ENCODE measurements around the gene APCDD1L.

- TF ChIP-seq EZH2 (IDR thresholded peaks at IDR 0.05) (no peak), POLR2AphosphoS5 (IDR thresholded peaks at IDR 0.05; ENCODE audit: borderline replicate concordance, low read depth, low read length) (no peak), FOXP2 (optimal IDR thresholded peaks at IDR 0.05; ENCODE audit: control extremely low read depth, extremely low read length, insufficient read depth) (no peak)
These were observed 6.3 kb downstream of the APCDD1L start for GRCh38 chr20:58508762-58509395.
